Activated CD8-positive, alpha-beta memory T cell treated with anti-CD3 and anti-CD28 coated beads for 1 hour (primary cell): ENCODE measurements around the gene FAM53A.
A peak's percentile ranks its signal among the peaks of the same experiment; 100 is the strongest.

ENCODE experiments used
- DNase-seq, 2 donors: peaks; one replicate each; pipeline ENCODE4 v3.0.0-alpha.2; 2020; ENCODE audit warnings: low read depth in 1 of 2; ENCODE audit errors: extremely low read depth in 1 of 2

Gene FAM53A

GRCh38 chr4:1683736-1684505, at the start of gene FAM53A:
TSS of gene FAM53A (minus strand) at chr4:1684313. CDS start at chr4:1668741, 15,572 bp downstream.
- peak in 1 of 2 donors; percentile 13 for DNase-seq

GRCh38 chr4:1732911-1733310, 48.8 kb upstream of the FAM53A start:
- DNase-seq, result no peak

- DNase-seq, result no peak
Observed at GRCh38 chr4:1731180-1731579, 47.1 kb upstream of the FAM53A start.

- no peak for DNase-seq
Observed at GRCh38 chr4:1730532-1731135, 46.5 kb upstream of the FAM53A start.

GRCh38 chr4:1728061-1728980, 44.2 kb upstream of the FAM53A start:
- no peak for DNase-seq

- DNase-seq, result no peak
Observed at GRCh38 chr4:1727117-1728031, 43.3 kb upstream of the FAM53A start.

GRCh38 chr4:1726146-1726934, 42.2 kb upstream of the FAM53A start:
- DNase-seq, result peak; percentile 68 to 86

GRCh38 chr4:1725521-1725920, 41.4 kb upstream of the FAM53A start:
- no peak for DNase-seq

- no peak for DNase-seq
Observed at GRCh38 chr4:1723131-1723801, 39.2 kb upstream of the FAM53A start.

GRCh38 chr4:1722551-1723118, 38.5 kb upstream of the FAM53A start:
- DNase-seq, result no peak

GRCh38 chr4:1721666-1722550, 37.8 kb upstream of the FAM53A start:
- DNase-seq, result no peak

- peak; percentile 89 for DNase-seq
Observed at GRCh38 chr4:1721003-1721665, 37.0 kb upstream of the FAM53A start, which contains the start of the genes TACC3 and TMEM129. TSS of gene TACC3 (plus strand) at chr4:1721521. CDS start at chr4:1723422, 1,901 bp downstream. TSS of gene TMEM129 (minus strand) at chr4:1721323. CDS start at chr4:1720837, 486 bp downstream.

GRCh38 chr4:1720163-1720983, 36.3 kb upstream of the FAM53A start:
- DNase-seq, result peak in 1 of 2 donors; percentile 26

GRCh38 chr4:1718095-1718850, 34.2 kb upstream of the FAM53A start:
- no peak for DNase-seq
